Esophagus muscularis mucosa (tissue), 3 donors: ENCODE data around the gene RAD51B.

ENCODE experiments used
- POLR2A ChIP-seq: fragments of 450-650 bp; IDR thresholded peaks from one replicate; pipeline ENCODE4 v1.6.1; 2017; ENCODE audit warnings: antibody characterized with exemption, moderate library complexity, mild to moderate bottlenecking, low read depth
- TF ChIP-seq, protein P1 (sequence below), 3 experiments: fragments of 200-600 bp in 2 of 3; fragments of 450-650 bp in 1 of 3; sonication (generic) in 2 of 3; IDR thresholded peaks; one replicate each; pipeline ENCODE4 v1.5.1; 2017 to 2019; ENCODE audit warnings: antibody characterized with exemption in 3 of 3, mild to moderate bottlenecking in 2 of 3, moderate library complexity in 1 of 3

DNA sequence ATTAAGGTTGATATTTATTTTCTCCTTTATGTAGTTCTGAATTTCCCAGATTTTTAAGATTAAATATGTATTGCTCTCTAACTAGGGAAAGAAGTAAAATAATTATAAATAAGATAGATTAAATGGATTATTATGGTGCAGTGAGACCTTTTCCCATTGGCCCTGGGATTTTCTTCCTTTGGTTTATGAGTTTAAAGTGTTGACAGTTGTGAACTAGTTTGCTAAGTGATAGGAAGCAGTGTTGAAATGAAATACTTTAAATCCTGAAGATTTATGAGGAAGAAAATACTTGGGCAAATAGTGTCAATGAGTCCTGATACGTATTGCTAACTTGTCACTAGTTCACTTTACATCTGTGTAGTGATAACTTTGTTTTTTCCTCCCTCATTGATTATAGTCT is 188.9 kb downstream of the RAD51B start:
- TF ChIP-seq, protein P1, sequence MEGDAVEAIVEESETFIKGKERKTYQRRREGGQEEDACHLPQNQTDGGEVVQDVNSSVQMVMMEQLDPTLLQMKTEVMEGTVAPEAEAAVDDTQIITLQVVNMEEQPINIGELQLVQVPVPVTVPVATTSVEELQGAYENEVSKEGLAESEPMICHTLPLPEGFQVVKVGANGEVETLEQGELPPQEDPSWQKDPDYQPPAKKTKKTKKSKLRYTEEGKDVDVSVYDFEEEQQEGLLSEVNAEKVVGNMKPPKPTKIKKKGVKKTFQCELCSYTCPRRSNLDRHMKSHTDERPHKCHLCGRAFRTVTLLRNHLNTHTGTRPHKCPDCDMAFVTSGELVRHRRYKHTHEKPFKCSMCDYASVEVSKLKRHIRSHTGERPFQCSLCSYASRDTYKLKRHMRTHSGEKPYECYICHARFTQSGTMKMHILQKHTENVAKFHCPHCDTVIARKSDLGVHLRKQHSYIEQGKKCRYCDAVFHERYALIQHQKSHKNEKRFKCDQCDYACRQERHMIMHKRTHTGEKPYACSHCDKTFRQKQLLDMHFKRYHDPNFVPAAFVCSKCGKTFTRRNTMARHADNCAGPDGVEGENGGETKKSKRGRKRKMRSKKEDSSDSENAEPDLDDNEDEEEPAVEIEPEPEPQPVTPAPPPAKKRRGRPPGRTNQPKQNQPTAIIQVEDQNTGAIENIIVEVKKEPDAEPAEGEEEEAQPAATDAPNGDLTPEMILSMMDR (IDR thresholded peaks at IDR 0.05): no peak
- TF ChIP-seq POLR2A: no peak
